Endothelial cell of umbilical vein (primary cell): ENCODE measurements around the gene TGFB1.

Experiments
- EZH2 ChIP-seq: IDR thresholded peaks from 2 replicates; pipeline ENCODE4 v1.6.1; 2012; ENCODE audit warnings: borderline replicate concordance, low read depth, mild to moderate bottlenecking, moderate library complexity, low read length, inconsistent platforms; ENCODE audit not compliant: severe bottlenecking
- MAX ChIP-seq: IDR thresholded peaks from 2 replicates; pipeline ENCODE4 v1.6.1; 2011; ENCODE audit not compliant: insufficient read depth, insufficient read length
- MYC ChIP-seq: IDR thresholded peaks from one replicate; pipeline ENCODE4 v1.6.1; 2011; ENCODE audit warnings: mild to moderate bottlenecking, low read depth, low read length
- POLR2A ChIP-seq: IDR thresholded peaks from 2 replicates; pipeline ENCODE4 v1.6.1; 2012; ENCODE audit warnings: low read depth, mild to moderate bottlenecking, control low read depth, low read length
- POLR2AphosphoS5 ChIP-seq: IDR thresholded peaks from 2 replicates; pipeline ENCODE4 v1.6.1; 2012; ENCODE audit warnings: low read depth, mild to moderate bottlenecking, control low read depth, low read length, moderate library complexity; ENCODE audit not compliant: insufficient read depth
- TF ChIP-seq, protein P1 (sequence below), 2 donors: IDR thresholded peaks; 1 replicate in 1 of 2; 2 replicates in 1 of 2; pipeline ENCODE4 v1.5.1; 2011; ENCODE audit warnings: low read length in 2 of 2, mild to moderate bottlenecking in 2 of 2, moderate library complexity in 2 of 2, control low read depth in 1 of 2, inconsistent platforms in 1 of 2, low read depth in 1 of 2; ENCODE audit not compliant: insufficient read depth in 1 of 2; ENCODE audit errors: extremely low read depth in 1 of 2

- TF ChIP-seq, protein P1, sequence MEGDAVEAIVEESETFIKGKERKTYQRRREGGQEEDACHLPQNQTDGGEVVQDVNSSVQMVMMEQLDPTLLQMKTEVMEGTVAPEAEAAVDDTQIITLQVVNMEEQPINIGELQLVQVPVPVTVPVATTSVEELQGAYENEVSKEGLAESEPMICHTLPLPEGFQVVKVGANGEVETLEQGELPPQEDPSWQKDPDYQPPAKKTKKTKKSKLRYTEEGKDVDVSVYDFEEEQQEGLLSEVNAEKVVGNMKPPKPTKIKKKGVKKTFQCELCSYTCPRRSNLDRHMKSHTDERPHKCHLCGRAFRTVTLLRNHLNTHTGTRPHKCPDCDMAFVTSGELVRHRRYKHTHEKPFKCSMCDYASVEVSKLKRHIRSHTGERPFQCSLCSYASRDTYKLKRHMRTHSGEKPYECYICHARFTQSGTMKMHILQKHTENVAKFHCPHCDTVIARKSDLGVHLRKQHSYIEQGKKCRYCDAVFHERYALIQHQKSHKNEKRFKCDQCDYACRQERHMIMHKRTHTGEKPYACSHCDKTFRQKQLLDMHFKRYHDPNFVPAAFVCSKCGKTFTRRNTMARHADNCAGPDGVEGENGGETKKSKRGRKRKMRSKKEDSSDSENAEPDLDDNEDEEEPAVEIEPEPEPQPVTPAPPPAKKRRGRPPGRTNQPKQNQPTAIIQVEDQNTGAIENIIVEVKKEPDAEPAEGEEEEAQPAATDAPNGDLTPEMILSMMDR (IDR thresholded peaks at IDR 0.05; ENCODE audit: extremely low read depth in 1 of 2, insufficient read depth in 1 of 2, low read depth in 1 of 2, low read length in 2 of 2), result no peak
- TF ChIP-seq EZH2, result no peak
- TF ChIP-seq POLR2A, result no peak
- TF ChIP-seq POLR2AphosphoS5, result no peak
- TF ChIP-seq MAX, result no peak
- no peak for TF ChIP-seq MYC
These were observed 42.1 kb downstream of the TGFB1 start for GRCh38 chr19:41311613-41312012.
